Effector CD4-positive, alpha-beta T cell (primary cell): Measurements from ENCODE around the gene TSPAN9.

ENCODE experiments used
- DNase-seq: peaks from one replicate; pipeline ENCODE4 v3.0.0-alpha.2; 2020

The TSPAN9 gene

GRCh38 chr12:3304436-3305165 lies 227.4 kb downstream of the TSPAN9 start:
- no peak for DNase-seq

DNA sequence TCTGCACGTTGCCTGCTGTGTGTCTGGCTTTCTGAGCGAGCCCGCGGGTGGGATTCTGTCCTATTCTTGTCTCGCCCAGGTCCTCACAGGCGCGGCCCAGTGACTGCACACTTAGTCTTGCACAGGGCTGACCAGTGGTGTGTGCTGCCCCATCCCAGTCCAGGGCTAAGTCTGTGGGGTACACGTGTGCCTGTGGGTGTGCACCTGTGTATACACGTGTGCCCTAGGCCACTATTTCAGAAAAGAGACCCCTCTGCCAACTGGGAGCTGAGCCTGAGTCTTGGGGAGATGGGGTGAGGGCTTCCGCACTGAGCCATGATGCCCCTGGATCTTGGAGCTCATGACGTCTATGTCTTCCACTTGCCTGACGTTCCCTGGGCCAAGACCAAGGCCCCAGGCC lies 228.3 kb downstream of the TSPAN9 start:
- DNase-seq: no peak

DNA sequence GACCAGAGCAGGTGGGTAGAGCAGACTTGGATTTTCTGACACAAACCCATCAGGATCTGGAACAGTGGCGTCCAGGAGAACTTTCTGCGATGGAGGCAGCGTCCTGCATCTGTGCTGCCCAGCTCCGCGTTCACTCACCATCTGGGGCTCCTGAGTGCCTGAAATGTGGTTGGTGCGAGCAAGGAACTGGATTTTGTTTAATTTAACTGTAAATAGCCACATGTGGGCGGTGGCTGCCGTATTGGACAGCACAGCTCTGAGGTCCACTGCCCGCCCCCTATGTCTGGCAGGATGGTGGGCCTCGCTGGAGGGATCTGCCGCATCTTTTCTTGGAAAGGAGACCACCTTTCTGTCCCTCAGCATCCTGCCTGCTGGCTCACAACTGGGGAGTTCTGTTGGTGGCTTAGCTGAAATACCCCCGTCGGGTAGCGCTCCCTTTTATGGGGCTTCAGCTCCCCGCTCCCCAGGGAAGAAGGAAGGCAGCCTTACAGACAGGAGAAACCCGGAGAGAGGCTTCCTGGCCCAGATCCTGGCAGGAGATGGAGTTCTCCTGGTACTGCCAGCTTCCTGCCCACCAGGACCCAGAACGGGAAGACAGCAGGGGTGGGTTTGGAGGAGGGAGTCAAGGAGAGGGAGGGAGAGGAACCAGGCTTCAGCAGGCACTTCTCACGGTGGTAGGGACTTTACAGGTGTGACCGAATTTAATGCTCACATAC lies 228.9 kb downstream of the TSPAN9 start:
- DNase-seq: no peak

DNA sequence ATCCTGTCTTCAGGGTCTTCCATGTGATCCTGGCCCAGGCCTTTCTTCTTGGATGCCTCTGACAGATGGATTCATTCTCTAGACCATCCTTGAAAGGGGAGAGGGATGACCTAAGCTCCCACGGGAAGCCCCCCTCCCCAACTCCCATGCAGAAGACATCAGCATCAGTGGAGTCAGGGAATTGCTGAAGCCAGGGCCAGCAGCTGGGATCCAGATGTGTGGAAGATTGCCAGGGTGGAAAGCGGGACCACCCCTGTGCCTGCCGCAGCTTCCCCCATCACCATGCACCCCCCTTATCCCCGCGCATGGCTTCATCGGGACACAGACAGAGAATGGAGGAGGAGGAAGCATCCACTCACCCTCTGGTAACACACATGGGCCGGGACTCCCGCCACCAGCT lies 230.2 kb downstream of the TSPAN9 start:
- DNase-seq: no peak

DNA sequence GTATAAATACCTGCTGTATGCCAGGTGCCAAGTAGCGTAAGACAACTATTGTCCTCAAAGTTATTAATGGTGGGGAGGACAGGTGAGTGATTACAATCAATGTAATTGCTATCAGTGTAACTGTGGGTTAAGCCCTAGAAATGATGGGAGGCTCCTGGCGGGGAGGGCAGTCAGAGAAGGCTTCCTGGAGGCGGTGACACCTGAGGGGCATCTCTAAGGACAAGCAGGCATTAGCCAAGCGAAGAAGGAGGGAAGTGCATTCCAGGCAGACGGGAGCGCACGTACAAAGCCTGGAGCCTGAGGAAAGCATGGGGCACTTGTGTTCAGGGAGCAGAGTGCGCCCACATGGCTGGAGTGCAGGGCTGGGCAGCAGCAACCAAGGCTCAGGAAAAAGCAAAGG lies 230.9 kb downstream of the TSPAN9 start:
- no peak for DNase-seq

DNA sequence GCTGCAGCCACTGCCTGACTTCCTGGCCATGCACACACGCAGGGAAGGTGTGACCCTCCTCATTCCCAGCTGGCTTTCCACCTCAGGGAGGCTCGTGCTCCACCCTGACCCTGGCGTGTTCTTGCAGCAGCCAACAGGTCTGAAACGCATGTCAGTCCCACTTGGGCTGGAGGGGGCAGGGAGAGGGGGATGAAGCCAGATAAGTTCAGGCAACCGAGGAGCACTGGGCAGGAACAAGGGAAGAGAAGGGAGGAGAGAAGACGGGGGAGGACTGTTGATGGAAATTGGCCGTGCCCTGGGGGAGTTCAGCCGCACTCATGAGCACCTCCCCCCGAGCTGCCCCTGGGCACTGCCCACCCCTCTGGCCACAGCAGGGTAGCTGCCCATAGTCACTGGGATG lies 231.4 kb downstream of the TSPAN9 start:
- no peak for DNase-seq

GRCh38 chr12:3309805-3310204 lies 232.6 kb downstream of the TSPAN9 start:
- DNase-seq: no peak

- no peak for DNase-seq
Observed at GRCh38 chr12:3310271-3311026, 233.3 kb downstream of the TSPAN9 start.

DNA sequence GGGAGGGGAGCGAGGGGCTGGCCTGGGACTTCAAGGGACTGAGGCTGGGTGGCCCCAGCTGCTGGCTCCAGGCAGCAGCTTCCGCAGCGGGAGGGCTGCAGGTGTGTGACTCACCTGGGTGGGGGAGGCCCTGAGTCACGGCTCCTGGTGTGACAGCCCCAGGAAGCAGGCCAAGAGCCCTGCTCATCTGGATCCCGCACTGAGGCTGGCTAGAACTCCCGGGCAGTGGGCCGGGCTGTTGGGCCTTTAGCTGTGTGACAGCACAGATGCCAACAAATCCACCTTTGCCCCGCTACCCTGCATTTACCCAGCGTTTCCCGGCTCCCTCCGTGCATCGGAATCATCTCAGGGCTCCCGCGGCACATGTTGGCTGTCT lies 233.8 kb downstream of the TSPAN9 start:
- no peak for DNase-seq

DNA sequence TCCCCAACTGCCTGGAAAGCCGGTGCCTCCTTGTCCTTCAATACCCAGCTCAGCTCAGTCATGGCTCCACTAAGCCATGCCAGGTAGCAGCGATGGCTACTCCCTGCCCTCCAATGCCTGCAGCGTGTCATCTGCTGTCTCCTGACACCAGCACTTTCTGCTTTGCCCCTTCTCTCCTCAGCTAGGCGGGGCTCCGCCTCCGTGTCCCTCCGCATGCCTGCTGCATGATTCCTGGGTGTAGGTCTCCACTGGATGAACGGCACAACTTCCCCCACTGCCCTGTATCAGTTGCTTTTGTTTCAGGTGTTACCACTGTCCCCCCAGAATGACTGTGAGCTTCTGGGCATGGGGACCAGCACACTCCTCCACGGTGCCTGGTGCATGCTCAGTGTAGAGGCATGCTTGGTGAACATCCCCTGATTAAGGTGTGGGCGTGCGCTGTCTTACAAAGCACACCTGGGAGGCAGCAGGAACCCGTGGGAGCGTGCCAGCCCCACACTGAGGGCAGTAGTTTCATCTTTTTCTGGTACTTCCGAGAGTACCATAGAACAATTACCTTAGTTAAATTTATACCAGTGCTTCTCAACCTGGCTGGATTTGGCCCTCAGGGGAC lies 234.4 kb downstream of the TSPAN9 start:
- DNase-seq: no peak

DNA sequence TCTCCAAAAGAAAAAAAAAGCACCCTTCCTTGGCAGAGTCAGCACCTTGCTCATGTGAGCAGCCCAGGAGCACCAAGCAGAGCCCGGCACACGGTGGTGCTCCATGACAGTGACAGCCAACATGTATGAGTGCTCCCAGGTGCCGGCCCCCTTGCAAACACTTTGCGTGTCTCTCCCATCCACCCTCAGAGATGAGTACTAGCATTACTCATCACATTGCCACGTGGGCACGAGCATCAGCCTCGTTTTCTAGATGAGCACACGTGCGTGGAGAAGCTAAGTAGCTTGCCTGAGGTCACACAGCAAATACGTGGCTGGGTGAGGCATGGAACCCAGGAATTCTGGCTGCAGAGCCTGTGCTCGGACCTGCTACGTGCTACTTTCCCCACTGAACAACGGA lies 235.9 kb downstream of the TSPAN9 start:
- no peak for DNase-seq

DNA sequence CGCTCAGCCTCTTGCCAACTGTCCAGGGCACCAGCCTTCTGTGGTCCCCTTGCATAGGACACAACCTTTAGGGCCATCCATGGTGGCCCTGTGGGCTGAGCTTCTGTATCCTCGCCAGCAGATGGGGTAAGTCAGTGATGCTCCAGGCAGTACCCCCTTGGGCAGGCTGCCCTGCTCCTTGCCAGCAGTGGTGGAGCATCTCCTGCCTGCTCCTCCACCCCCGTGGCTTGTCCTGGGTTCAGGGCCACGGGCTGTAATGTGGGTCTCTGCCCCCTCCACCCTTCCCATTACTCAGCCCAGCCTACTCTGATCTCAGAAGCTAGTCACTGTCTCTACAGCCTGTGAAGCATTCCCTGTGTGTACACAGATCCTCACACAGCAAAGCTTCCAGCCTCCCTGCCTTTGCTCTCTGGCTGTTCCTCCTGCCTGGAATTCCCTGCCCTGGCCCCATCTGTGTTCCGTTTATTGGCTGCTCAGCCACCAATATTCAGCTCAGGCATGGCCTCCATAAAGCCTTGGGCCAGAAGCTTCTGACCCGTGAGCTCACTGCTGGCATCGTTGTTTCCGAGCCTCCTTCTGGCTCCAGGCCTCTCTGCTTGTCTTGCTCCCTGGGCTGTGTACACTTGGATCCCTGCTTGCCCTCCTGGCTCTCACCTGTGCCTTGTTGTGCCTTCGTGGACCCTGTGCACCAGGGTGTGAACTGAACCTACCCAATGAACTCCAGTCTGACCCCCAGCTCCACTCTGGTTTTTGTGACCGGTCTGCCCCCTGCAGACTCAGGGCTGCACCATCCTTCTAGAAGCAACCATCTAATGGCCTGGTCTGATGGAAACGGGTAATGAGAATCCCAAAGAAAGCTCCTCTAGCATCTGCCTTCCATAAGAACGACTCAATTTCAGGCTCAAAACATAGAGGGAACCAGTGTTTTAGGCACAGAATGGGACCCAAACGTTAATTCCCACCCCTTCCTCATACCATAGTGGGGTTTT lies 236.8 kb downstream of the TSPAN9 start:
- DNase-seq: no peak

DNA sequence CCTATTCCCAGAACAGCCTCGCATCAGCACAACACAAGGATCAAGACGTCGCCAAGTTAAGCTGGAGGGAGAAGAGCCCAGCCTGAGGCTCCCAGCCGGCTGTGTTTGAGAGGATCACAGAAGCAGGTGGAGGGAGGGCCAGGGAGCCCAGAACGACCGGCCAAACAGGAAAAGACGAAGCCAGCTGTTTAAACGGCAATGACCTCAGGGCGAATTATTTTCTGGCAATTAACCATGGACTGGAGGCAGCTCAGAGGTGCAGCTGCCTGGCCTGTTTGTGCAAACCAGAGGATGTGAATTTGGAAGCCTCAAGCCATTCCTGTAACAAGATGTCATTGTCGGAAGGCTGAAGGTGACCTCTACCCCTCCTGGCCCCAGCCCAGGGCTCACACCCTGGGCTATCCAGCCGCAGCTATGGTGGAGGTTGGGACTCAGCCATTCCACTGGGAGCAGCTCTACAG lies 238.1 kb downstream of the TSPAN9 start:
- DNase-seq: no peak

- no peak for DNase-seq
Observed at GRCh38 chr12:3316776-3317480, 239.7 kb downstream of the TSPAN9 start.

DNA sequence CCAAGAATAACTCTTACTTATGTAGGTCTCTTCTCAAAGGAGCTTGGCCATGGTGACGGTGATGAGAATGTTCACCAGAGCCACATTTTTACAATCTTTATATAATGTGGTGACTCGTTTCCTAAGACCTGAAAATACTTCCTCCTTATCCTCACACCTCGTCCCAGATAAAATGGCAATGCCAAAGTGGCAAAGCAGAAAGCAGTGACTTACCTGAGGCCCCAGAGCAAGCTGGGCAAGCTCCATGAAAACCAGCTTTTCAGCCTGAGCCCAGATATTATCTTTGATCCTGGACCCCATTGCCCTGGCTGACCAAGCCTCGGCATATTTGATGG lies 240.3 kb downstream of the TSPAN9 start:
- no peak for DNase-seq

DNA sequence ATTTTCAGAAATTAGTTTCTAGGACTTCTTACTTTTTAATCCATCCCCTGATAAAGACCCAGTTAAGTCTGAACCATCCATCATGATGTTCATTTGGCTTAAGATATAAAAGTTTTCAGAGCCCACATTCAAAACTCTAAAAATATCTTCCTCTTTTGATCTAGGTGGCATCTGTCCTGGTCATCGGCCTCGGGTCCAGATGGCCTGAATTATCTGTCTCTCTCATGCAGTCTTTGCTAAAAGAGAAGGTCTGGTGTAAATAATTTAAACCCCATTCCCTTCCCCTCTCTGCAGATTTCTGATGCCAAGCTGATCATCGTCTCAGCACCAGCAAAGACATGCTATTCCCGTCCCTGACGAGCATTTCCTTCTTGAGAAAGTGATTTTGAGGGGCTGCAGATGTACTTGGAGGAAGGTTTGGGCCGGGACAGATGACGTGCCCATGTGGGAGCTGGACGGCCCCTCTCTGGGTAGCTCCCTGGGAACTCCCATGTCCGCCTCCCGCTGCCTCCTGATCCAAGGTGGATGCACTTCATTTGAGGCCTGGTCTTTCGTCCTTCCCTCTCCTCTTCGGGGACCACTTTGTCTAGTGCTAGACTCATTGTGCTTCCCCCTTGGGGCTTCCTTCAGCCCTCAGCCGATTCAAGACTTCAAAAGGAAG lies 240.8 kb downstream of the TSPAN9 start:
- no peak for DNase-seq

DNA sequence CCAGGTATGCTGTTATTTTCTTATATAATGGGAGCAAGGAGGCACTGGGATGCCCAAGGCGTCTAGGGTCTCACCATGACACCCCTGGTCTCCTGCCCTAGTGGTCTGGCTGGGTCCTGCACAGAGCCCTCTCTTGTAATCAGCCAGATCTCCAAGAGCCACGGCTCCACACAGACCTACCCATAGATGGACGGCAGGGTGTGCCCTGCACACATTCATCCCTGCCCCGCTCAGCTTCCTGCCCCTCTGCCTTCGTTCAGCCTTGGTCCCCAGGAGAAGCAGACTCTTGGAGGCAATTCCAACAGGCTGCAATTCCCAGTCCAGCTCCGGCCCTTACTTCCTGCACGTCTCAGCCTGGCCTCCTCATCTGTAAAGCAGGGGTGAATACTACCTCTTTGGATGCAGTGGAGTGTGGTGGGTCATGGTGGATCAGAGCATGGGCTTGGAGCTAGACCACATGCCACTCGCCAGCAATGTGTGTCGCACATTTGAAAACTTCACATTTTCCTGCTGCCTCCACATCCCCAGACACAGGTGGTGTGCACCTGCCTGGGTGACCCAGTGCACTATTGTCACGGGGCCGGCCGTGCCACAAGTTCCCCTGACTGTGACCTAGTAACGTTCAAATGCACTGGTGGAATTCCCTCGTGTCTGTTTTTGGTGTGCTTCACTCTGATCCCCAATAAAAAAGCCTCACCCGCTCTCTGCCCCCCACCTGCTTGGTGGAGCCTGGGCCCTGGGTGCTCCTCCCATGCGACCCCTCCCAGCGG lies 242.7 kb downstream of the TSPAN9 start:
- DNase-seq: no peak

DNA sequence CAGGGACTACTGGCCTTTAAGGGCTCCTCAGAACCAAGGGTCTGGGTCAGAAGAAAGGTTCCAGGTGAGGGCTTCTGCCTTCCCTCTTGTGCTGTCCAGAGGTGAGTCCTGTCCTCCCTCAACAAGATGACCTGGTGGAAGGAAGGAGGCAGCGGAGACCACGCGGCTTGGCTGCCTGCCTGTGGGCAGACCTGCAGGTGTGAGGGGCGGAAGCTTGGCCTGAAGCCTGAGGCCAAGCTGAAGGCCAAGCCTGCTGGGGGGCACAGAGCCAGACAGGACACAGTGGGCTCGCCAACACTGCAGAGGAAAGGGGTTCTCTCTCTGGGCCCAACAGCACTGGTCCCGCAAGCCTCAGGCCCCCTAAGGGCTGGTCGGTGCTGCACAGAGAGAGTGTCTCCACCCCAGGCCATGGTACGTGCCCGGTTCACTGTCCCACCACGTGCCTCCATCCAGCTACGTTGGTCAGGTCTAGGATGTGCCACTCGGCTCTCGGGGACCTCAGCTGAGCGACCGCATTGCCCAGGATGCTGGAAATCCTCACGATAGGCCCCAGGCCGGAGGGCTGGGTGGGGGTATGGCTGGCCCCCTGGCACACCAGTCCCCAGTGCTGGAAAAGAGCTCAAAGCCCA lies 243.8 kb downstream of the TSPAN9 start:
- no peak for DNase-seq

DNA sequence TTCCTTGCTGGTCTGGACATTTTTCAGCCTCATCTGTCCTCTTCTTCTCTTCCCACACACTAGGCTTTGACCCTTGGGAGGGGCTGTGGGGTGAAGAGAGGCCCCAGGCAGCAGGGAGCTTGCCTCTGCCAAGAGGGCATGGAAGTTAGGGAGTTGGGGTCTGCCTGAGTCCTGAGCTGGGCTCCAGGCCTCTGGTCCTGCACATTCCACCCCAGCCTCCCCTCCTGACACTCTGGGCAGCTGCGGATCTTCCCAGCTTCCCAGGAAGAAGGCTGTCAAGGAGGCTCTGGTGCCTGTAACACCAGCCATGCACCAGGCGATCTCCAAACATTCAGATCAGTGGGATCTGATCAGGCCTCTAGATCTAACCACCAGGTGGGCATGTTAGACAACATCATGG lies 244.7 kb downstream of the TSPAN9 start:
- no peak for DNase-seq
